Measurements from ENCODE around the gene KLHL10. TPM values are rescaled to one million over a fixed set of nuclear protein-coding genes. Genes with fewer than 3 reads are reported as not detected.
A peak's percentile ranks its signal among the peaks of the same experiment; 100 is the strongest.

KLHL10 gene
- total and polyA plus RNA-seq, 2 of the 13 experiments (the other 11 are each of a cell fraction or from before 2014, with no cell fraction given) = 0.04 to 0.08 TPM

DNA sequence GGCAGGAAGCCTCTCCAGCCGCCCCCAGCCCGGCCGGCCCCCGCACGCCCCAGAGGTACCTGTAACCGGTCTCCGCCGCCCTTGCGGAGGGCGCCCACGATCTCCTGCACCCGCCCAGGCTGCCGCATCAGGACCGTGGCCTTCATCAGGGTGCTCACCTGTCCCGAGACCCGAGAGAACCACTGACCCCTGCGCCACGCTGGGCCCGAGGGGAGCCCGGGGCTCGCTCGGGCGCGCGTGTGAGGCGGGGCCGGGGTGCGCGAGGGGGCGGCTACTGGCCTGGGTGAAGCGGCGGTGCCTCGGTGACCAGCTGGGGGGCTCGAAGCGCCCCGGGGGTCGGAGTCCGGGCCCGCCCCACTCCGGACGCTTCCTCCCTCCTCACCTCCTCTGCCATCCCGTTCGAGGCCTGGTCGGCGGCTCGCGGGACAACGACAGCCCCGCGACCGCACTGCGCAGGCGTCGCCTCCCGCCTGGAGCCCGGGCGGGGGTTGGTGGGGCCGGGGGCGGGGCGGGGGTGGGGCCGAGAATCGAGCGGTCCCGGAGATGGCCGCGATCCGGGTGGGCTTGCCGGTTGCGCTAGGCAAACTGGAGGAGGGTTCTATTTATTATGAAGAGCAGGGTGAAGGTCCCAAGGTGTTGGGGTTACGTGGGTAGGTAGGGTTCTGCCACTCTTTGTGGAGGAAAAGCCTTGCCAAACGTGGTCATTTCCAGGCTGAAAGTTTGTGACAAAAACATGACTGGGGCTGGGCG is 1.6 kb upstream of the KLHL10 start, which contains the start of gene NT5C3B (continued):
- TF ChIP-seq, protein P1, sequence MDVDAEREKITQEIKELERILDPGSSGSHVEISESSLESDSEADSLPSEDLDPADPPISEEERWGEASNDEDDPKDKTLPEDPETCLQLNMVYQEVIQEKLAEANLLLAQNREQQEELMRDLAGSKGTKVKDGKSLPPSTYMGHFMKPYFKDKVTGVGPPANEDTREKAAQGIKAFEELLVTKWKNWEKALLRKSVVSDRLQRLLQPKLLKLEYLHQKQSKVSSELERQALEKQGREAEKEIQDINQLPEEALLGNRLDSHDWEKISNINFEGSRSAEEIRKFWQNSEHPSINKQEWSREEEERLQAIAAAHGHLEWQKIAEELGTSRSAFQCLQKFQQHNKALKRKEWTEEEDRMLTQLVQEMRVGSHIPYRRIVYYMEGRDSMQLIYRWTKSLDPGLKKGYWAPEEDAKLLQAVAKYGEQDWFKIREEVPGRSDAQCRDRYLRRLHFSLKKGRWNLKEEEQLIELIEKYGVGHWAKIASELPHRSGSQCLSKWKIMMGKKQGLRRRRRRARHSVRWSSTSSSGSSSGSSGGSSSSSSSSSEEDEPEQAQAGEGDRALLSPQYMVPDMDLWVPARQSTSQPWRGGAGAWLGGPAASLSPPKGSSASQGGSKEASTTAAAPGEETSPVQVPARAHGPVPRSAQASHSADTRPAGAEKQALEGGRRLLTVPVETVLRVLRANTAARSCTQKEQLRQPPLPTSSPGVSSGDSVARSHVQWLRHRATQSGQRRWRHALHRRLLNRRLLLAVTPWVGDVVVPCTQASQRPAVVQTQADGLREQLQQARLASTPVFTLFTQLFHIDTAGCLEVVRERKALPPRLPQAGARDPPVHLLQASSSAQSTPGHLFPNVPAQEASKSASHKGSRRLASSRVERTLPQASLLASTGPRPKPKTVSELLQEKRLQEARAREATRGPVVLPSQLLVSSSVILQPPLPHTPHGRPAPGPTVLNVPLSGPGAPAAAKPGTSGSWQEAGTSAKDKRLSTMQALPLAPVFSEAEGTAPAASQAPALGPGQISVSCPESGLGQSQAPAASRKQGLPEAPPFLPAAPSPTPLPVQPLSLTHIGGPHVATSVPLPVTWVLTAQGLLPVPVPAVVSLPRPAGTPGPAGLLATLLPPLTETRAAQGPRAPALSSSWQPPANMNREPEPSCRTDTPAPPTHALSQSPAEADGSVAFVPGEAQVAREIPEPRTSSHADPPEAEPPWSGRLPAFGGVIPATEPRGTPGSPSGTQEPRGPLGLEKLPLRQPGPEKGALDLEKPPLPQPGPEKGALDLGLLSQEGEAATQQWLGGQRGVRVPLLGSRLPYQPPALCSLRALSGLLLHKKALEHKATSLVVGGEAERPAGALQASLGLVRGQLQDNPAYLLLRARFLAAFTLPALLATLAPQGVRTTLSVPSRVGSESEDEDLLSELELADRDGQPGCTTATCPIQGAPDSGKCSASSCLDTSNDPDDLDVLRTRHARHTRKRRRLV (CRISPR knock-in tag; IDR thresholded peaks at IDR 0.05) = no peak
- no peak for TF ChIP-seq ZNF720 (CRISPR knock-in tag; IDR thresholded peaks at IDR 0.05)
- TF ChIP-seq ARID2 (CRISPR knock-in tag; IDR thresholded peaks at IDR 0.05; ENCODE audit: borderline replicate concordance) = no peak
- TF ChIP-seq, protein P2, sequence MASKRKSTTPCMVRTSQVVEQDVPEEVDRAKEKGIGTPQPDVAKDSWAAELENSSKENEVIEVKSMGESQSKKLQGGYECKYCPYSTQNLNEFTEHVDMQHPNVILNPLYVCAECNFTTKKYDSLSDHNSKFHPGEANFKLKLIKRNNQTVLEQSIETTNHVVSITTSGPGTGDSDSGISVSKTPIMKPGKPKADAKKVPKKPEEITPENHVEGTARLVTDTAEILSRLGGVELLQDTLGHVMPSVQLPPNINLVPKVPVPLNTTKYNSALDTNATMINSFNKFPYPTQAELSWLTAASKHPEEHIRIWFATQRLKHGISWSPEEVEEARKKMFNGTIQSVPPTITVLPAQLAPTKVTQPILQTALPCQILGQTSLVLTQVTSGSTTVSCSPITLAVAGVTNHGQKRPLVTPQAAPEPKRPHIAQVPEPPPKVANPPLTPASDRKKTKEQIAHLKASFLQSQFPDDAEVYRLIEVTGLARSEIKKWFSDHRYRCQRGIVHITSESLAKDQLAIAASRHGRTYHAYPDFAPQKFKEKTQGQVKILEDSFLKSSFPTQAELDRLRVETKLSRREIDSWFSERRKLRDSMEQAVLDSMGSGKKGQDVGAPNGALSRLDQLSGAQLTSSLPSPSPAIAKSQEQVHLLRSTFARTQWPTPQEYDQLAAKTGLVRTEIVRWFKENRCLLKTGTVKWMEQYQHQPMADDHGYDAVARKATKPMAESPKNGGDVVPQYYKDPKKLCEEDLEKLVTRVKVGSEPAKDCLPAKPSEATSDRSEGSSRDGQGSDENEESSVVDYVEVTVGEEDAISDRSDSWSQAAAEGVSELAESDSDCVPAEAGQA (IDR thresholded peaks at IDR 0.05; ENCODE audit: low read depth) = no peak
- TF ChIP-seq, protein P2 (CRISPR knock-in tag; IDR thresholded peaks at IDR 0.05; ENCODE audit: borderline replicate concordance) = 0 out of 2 replicates have a peak, but pooled peaks have one; percentile 7
- TF ChIP-seq MIER2 (CRISPR knock-in tag; IDR thresholded peaks at IDR 0.05) = no peak
- peak; percentile 42; the same call in 1 of the 2 replicates for TF ChIP-seq ZSCAN9 (CRISPR knock-in tag; IDR thresholded peaks at IDR 0.05; ENCODE audit: borderline replicate concordance)
- peak; percentile 70; the same call in 1 of the 2 replicates for TF ChIP-seq GLI4 (CRISPR knock-in tag; IDR thresholded peaks at IDR 0.05; ENCODE audit: borderline replicate concordance)
- TF ChIP-seq ZNF543 (CRISPR knock-in tag; IDR thresholded peaks at IDR 0.05) = peak; percentile 30; the same call in 1 of the 2 replicates
- TF ChIP-seq, protein P3, sequence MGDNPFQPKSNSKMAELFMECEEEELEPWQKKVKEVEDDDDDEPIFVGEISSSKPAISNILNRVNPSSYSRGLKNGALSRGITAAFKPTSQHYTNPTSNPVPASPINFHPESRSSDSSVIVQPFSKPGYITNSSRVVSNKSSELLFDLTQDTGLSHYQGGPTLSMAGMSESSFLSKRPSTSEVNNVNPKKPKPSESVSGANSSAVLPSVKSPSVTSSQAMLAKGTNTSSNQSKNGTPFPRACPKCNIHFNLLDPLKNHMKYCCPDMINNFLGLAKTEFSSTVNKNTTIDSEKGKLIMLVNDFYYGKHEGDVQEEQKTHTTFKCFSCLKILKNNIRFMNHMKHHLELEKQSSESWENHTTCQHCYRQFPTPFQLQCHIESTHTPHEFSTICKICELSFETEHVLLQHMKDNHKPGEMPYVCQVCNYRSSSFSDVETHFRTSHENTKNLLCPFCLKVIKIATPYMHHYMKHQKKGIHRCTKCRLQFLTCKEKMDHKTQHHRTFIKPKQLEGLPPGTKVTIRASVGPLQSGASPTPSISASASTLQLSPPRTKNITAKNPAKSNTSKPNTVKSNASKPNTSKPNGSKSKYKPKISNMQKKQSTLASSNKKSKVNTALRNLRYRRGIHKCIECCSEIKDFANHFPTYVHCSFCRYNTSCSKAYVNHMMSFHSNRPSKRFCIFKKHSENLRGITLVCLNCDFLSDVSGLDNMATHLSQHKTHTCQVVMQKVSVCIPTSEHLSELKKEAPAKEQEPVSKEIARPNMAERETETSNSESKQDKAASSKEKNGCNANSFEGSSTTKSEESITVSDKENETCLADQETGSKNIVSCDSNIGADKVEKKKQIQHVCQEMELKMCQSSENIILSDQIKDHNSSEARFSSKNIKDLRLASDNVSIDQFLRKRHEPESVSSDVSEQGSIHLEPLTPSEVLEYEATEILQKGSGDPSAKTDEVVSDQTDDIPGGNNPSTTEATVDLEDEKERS (CRISPR knock-in tag; IDR thresholded peaks at IDR 0.05) = no peak
- peak; percentile 64 for TF ChIP-seq NFKB2 (CRISPR knock-in tag; IDR thresholded peaks at IDR 0.05; ENCODE audit: borderline replicate concordance)
- no peak for TF ChIP-seq HCFC1 (IDR thresholded peaks at IDR 0.05; ENCODE audit: low read depth, low read length)
- no peak; the same call in 1 of the 2 replicates for TF ChIP-seq SOX5 (CRISPR knock-in tag; IDR thresholded peaks at IDR 0.05; ENCODE audit: borderline replicate concordance)
- TF ChIP-seq MYC (CRISPR knock-in tag; IDR thresholded peaks at IDR 0.05; ENCODE audit: borderline replicate concordance) = peak; percentile 28; the same call in 1 of the 2 replicates
- TF ChIP-seq ZNF577 (CRISPR knock-in tag; IDR thresholded peaks at IDR 0.05; ENCODE audit: borderline replicate concordance, low read depth) = no peak
